GM21367 (cell line): ENCODE data around the gene XPOT.
"Not testable (repeated sequence)": the region's sequence is repeated elsewhere in the genome, so short reads cannot be mapped to it uniquely, and the experiment has no call there.

Source experiments
- ATAC-seq: cut with Tn5 transposase; IDR thresholded peaks from one replicate; pipeline ENCODE4 v1.9.1; 2021; ENCODE audit not compliant: unreplicated experiment

The XPOT gene

GRCh38 chr12:64403707-64404469, at the start of gene XPOT:
Gene XPOT (plus strand): TSS chr12:64404392. CDS start chr12:64410036, 5,644 bp downstream.
- ATAC-seq = peak; percentile 94

GRCh38 chr12:64356209-64356608, 48.0 kb upstream of the XPOT start:
- not testable (repeated sequence) for ATAC-seq

- ATAC-seq = not testable (repeated sequence)
Observed at GRCh38 chr12:64361173-64361572, 43.0 kb upstream of the XPOT start.

GRCh38 chr12:64362721-64363305, 41.4 kb upstream of the XPOT start:
- no peak for ATAC-seq

- ATAC-seq = no peak
Observed at GRCh38 chr12:64383675-64384074, 20.5 kb upstream of the XPOT start.

- ATAC-seq = no peak
Observed at GRCh38 chr12:64385019-64385418, 19.2 kb upstream of the XPOT start.

GRCh38 chr12:64385468-64385867, 18.7 kb upstream of the XPOT start:
- ATAC-seq = no peak

- ATAC-seq = no peak
Observed at GRCh38 chr12:64387197-64387816, 16.9 kb upstream of the XPOT start.

- ATAC-seq = no peak
Observed at GRCh38 chr12:64389154-64389553, 15.0 kb upstream of the XPOT start.

GRCh38 chr12:64390275-64390851, 13.8 kb upstream of the XPOT start, which contains the start of gene C12orf56:
Gene C12orf56 (minus strand): TSS chr12:64390758. CDS start chr12:64390565, 193 bp downstream.
- no peak for ATAC-seq

- ATAC-seq = peak; percentile 77
Observed at GRCh38 chr12:64392221-64392620, 12.0 kb upstream of the XPOT start.

- ATAC-seq = no peak
Observed at GRCh38 chr12:64395739-64396138, 8.5 kb upstream of the XPOT start.

- ATAC-seq = no peak
Observed at GRCh38 chr12:64400041-64400440, 4.2 kb upstream of the XPOT start.

- no peak for ATAC-seq
Observed at GRCh38 chr12:64402181-64402580, 2.0 kb upstream of the XPOT start.

- ATAC-seq = peak; percentile 23
Observed at GRCh38 chr12:64404470-64405256, 471 bp downstream of the XPOT start.

GRCh38 chr12:64407342-64408223, 3.4 kb downstream of the XPOT start:
- no peak for ATAC-seq

- no peak for ATAC-seq
Observed at GRCh38 chr12:64411427-64411826, 7.2 kb downstream of the XPOT start.

- ATAC-seq = no peak
Observed at GRCh38 chr12:64412459-64412858, 8.3 kb downstream of the XPOT start.

- no peak for ATAC-seq
Observed at GRCh38 chr12:64413884-64414283, 9.7 kb downstream of the XPOT start.

GRCh38 chr12:64418209-64418608, 14.0 kb downstream of the XPOT start:
- ATAC-seq = no peak
